Tibial nerve (tissue), 3 donors: ENCODE data around the gene DGUOK.

Experiments
- CTCF ChIP-seq, 5 experiments: fragments of 200-600 bp in 3 of 5; fragments of 450-650 bp in 2 of 5; sonication (generic) in 3 of 5; IDR thresholded peaks; one replicate each; pipeline ENCODE4 v1.5.1; 2016 to 2019; ENCODE audit warnings: antibody characterized with exemption in 5 of 5, mild to moderate bottlenecking in 3 of 5, moderate library complexity in 2 of 5
- POLR2A ChIP-seq, 2 donors: fragments of 450-650 bp; IDR thresholded peaks; one replicate each; pipeline ENCODE4 v1.6.1; 2017; ENCODE audit warnings: antibody characterized with exemption in 2 of 2, mild to moderate bottlenecking in 2 of 2, moderate library complexity in 2 of 2

- TF ChIP-seq CTCF (IDR thresholded peaks at IDR 0.05) (no peak), POLR2A (IDR thresholded peaks at IDR 0.05) (no peak)
Measured at GRCh38 chr2:73990531-73990930, 63.9 kb downstream of the DGUOK start.
